OCI-LY3 (cell line): ENCODE data around the gene RPL31.

ENCODE experiments used
- CTCF ChIP-seq: fragments of 200-600, 300-600 bp; sonication (generic); IDR thresholded peaks from 2 replicates; pipeline ENCODE4 v1.5.1; 2014; ENCODE audit warnings: antibody characterized with exemption, low read length, low read depth
- EZH2phosphoT487 ChIP-seq: fragments of 200-600 bp; shearing (Covaris generic); IDR thresholded peaks from 2 replicates; pipeline ENCODE4 v1.6.1; 2018; ENCODE audit warnings: antibody characterized with exemption, mixed run types, low read depth

- TF ChIP-seq CTCF, result no peak
- no peak for TF ChIP-seq EZH2phosphoT487
These were observed 44.0 kb upstream of the RPL31 start for GRCh38 chr2:100957996-100958653.
